ENCODE data around the gene EFTUD2.

EFTUD2 gene

GRCh38 chr17:44807817-44808155, 91.5 kb downstream of the EFTUD2 start:
- Mint-ChIP-seq H3K4me3 (no peak overlapping the region), H3K27ac (no peak overlapping the region), H3K27me3 (no peaks in the 10 kb centered on the region), H3K9me3 (ENCODE audit: low read depth) (no peaks in the 10 kb centered on the region), H3K4me1 (ENCODE audit: low read depth) (no peaks in the 10 kb centered on the region), H3K36me3 (peaks cover 4% of the 10 kb centered on the region)

- Mint-ChIP-seq H3K36me3 (peaks cover 4% of the 10 kb centered on the region), H3K4me3 (no peak overlapping the region), H3K9me3 (ENCODE audit: low read depth) (no peaks in the 10 kb centered on the region), H3K27me3 (no peaks in the 10 kb centered on the region), H3K4me1 (ENCODE audit: low read depth) (no peaks in the 10 kb centered on the region), H3K27ac (no peak overlapping the region)
Measured at GRCh38 chr17:44807093-44807816, 92.0 kb downstream of the EFTUD2 start.

GRCh38 chr17:44804302-44805089, 94.7 kb downstream of the EFTUD2 start:
- H3K4me3 Mint-ChIP-seq, result no peak overlapping the region

GRCh38 chr17:44801880-44802279, 97.4 kb downstream of the EFTUD2 start:
- H3K4me1 Mint-ChIP-seq (ENCODE audit: low read depth), result no peaks in the 10 kb centered on the region
- H3K27ac Mint-ChIP-seq, result no peak overlapping the region
- no peak overlapping the region for H3K4me3 Mint-ChIP-seq
- no peaks in the 10 kb centered on the region for H3K27me3 Mint-ChIP-seq
- no peaks in the 10 kb centered on the region for H3K9me3 Mint-ChIP-seq (ENCODE audit: low read depth)
- H3K36me3 Mint-ChIP-seq, result peaks cover 4% of the 10 kb centered on the region

More at GRCh38 chr17:44804302-44805089, 94.7 kb downstream of the EFTUD2 start:
- no peaks in the 10 kb centered on the region for H3K4me1 Mint-ChIP-seq (ENCODE audit: low read depth)
- H3K27ac Mint-ChIP-seq, result no peak overlapping the region
- H3K27me3 Mint-ChIP-seq, result no peaks in the 10 kb centered on the region
- peaks cover 4% of the 10 kb centered on the region for H3K36me3 Mint-ChIP-seq
- H3K9me3 Mint-ChIP-seq (ENCODE audit: low read depth), result no peaks in the 10 kb centered on the region

All from activated naive CD8-positive, alpha-beta T cell (primary cell).